GM21528 (cell line): Measurements from ENCODE around the gene SAMD8.

Experiments used
- ATAC-seq: cut with Tn5 transposase; IDR thresholded peaks from one replicate; pipeline ENCODE4 v1.9.1; 2021; ENCODE audit warnings: mild to moderate bottlenecking, moderate library complexity; ENCODE audit not compliant: unreplicated experiment, low FRiP score

SAMD8 gene

DNA sequence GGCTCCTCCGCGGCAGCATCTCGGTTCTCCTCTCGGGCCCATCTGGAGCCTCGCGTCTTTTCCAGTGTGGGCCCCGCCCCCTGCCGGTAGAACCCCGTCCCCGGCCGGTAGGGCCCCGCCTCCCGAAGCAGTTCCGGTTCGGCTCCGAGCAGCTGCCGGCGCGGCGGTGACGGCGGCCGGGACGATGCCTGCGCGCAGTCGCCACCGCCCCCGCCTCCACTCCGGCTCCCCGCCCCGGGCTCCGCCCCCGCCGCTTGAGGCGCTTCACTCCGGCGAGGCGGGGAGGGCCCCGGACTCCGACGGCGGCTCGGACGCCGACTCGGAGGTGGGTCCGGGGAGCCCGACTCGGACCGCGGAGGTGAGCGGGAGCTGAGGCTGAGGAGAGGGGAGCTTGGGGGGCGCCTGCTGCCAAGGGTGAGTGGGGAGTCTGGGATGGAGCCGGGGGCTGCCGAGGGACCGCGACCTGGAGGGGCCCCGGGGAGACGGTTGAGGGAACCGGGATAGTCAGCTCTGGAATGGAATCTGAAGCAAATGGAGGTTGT, at the start of gene SAMD8:
Gene SAMD8, plus strand, starts transcription at position 292 of the 542 bp plus-strand sequence. CDS start 38,873 bp downstream, outside the sequence.
- peak; percentile 84 for ATAC-seq

DNA sequence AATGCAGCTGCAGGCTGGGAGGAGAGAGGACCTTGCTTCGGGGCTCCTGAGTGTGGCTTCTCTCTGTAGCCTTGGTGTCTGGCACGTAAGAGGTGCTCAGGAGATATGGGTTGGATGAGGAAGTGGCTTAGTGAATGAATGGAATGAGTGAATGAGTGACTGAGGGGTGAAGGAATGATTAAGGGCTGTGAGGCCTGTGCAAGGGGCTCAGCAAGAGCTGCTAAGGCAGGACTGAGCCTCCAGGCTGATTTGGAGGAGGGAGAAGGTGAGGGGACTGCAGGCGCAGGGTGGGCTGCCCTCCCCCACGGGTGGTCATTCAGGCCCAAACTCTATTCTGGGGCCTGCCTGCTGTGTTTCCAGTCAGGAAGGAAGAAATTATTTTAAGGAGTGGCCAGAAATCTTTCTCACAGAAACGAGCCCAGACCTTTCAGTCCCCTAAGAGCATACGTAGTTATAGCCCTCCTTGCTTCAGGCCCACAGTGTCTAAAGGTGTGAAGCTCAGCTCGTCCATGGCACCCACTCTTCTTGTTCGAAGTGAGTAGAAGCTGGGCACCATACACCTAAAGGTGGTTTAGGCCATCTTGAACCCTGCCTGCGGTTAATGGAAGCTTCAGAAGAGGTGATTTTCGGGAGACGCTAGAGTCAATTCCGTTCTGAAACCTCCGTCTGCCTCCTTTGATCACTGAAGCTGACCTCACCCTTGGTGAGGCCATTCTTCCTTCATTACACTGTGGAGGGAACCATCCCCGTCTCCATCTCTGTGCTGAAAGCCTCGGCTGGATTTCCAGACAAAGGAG, 49.5 kb upstream of the SAMD8 start:
- no peak for ATAC-seq

DNA sequence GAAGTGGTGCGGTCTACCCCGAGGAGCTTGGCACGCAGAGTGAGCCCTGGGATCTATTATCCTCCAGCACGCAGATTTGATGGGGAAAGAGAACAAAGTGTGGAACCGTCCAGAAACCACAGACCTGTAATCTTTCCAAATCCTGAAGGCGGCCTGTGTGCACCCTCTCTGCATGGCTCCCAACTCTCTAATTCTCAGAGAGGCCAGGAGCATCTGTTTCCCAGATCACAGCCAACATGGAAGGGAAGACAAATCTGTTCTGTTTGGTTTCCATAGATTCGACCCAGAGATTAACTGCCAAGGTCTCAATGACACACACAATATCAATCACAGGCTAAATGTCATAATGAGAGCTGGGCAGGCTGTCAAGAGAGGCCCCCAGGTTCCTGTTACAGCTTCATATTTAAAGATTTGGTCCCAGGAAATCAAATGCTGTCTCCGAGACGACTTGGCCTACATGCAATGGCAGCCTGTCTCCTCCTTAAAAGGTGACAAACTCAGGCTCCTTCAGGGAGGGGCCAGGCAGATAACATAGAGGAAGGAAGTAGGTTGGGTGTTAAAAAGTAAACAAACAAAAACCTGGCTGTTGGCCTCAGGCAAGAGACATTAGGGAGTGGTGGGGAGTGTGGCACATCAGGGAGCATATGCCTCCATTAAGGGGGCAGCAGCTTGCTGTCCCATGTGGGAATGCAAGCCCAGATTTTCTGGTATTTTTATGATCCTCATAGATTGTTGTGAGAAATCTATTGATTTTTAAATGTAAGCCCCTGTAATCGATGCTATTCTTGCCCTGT, 48.8 kb upstream of the SAMD8 start:
- ATAC-seq: no peak

DNA sequence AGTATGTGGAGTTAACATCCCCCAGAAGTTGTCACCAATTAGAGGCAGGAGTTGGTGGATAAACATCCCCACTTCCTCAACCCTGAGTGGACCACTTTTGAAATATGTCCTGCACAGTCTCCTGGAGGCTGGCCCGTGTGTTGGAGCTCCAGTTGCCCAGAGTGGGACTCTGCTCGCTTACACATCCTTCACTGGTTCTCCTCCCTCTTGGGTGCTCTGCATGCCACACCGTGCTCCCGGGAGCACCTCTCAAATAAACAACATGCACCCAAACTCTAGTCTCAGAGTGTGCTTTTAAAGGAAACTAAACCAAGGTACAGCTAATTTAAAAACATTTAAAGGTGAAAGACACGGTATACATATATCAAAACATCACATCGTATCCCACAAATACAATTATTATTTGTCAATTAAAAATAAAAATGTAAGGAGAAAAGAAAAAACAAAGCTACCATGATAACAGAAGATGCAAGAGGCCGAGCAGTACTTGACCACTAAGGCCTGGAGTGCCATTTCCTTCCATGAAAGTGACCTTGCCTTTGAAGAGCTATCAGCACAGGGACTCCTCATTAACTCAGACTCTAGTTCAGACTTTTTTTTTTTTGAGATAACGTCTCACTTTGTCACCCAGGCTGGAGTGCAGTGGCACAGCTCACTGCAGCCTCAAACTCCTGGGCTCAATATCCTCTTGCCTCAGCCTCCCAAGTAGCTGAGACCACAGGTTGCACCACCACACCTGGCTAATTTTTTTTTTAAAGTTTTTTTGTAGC, 47.8 kb upstream of the SAMD8 start:
- no peak for ATAC-seq

DNA sequence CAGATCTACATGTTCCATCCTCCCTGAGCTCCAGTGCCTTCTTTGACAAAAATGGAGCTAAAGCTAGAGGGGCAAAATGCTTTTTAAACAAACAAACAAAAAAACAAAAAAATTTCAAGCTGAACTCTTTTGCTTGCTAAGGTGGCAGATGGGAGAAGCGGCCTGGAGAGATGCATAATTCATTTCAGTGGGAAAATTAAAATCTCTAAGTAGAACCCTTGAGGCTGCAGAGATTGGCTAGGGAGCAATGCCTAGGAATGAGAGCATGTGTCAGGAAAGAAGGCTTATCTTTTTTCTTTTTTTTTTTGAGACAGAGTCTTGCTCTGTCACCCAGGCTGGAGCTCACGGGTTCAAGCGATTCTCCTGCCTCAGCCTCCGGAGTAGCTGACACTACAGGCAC, 46.4 kb upstream of the SAMD8 start:
- ATAC-seq: no peak

DNA sequence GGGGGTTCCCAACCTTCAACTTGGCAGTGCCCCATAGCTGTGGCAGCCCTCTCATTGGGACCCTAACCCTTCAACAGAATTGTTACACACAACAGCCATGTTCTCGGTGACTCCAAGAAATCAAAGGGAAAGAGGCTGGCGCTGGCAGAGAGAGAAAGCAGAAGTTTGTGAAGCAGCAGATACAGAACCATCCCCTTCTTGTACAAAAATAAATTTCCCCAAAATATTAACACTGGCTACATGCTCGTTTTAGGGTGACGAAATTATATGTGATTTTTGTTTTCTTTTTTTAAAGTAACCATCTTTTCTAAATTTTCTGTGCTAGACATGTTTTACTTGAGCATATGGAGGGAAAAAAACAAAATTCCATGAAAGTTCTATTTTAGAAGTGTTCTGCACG, 45.2 kb upstream of the SAMD8 start:
- ATAC-seq: no peak

DNA sequence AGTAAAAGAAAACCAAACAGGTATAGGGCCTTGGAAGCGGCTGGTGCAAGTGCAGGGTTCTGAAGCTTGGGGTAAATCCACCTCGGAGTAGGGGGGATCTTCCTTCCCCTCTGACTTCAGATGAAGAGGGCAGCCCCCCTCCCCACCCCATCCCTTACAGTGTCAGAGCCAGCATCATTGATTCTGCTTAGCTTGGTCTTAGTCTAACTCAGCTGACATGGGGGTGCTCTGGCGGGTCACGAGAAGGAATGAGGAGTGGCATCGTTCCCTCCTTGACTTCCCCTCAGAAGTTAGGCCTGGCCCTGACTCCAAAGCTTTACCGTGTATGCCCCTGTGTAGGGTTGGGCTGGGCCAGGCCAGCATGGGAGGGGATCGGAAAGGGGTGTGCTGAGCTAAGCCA, 44.2 kb upstream of the SAMD8 start:
- ATAC-seq: no peak

DNA sequence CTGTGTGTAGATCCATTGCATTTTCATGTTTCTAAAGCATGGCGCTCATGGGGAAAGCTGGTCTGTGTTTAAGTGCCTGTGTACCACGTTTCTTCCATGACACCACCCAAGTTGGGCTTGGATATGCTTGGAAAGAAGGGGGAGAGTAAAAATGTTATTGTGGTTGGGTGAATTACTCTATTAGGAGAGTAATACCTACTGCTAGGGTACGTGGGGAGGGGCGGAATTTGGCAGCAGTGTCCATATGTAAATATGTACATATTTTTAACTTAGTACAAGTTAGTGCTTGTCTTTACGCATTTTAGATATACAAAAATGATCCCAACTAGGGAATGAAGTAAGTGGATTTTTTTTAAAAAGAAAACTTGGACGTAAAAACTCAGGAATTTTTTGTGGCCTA, 42.9 kb upstream of the SAMD8 start:
- no peak for ATAC-seq

DNA sequence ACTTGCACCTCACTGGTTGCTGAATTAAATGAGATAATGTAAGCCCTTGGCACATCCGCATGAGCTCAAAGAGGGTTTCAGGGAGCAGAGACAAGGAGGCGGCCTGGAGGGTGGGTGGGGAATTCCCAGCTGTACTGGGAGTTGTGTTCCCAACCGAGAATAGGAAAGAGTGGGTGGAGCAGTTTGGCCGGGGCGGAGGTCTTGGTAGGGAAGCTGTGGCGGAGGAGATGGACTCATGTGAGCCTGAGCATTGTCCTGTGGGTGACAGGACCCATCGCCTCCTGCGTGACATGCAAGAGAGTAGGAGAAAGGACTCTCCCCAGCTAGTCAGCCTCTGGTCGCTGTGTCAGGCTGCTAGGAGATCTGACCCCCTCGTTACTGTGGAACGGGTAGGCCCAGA, 41.0 kb upstream of the SAMD8 start:
- no peak for ATAC-seq

DNA sequence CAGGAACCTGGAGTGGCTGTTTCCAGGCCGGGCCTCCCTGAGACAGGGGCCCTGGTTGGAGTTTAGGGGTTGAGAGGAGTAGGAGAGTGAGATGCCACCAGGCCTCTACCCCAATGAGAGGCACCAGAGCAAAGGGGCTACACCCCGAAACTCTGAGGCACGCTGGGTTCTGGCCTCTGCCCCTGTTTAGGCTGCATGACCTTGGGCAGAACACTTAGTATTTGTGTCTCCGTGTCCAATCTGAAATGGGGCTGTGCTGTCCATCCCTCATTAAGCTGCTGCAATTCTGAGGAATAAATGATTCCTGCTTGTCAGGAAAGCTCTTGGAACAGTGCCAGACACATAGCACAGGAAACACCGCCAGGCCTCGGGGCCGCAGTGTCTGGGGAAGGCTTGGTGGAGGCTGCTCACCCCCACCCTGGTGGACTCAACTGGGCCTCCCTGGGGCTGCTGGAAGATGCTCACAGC, 40.5 kb upstream of the SAMD8 start:
- no peak for ATAC-seq

DNA sequence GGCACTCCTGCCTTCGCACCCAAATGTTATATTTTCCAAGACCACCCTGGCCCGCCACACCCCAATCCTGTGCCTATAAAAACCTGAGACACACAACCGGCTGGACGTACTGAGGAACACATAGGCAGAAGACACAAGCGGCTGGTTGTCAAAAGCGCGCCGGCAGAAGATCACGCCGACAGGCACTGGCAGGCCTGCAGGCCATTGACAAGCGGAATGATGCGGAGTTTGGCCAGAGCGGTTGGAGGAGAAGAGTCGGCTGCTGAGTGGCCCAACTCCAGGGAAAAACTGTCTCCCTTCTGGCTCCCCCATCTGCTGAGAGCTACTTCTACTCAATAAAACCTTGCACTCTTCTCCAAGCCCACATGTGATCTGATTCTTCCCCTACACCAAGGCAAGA, 39.7 kb upstream of the SAMD8 start:
- no peak for ATAC-seq

DNA sequence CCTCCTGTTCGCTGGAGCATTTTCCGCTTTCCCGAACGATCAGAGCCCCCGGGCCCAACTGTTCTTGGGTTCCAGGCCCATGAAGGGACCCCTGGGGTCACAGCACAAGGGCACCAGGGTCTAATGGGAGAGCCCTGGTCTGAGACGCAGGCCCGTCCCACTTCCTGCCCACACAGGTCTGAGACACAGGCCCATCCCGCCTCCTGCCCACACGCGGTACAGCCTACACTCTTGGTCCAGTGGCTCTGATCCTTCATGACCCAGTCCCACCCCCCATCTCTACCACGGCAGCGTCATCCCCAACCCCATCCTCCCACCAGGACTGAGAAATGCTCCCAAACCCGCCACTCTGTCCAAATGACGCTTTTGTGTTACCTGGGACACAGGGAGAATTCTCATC, 38.7 kb upstream of the SAMD8 start:
- ATAC-seq: no peak

DNA sequence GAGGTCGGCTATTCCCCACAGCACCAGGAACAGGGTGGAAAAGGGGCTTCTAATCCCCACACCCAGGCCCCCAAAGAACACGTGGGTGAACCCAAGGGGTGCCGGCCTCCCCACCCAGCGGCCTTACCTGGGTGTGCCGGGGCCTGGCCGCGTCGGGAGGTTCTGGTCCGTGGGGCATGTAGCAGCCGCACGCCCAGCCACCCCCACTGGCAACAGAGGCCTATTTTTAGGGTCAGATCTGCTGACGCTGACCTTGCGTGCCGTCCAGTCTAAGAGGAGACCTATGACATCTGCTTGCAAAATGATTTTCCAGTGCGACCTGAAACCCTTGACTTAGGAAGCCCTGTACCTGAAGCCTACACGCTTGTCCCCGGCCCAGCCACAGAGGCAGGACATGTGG, 38.0 kb upstream of the SAMD8 start:
- no peak for ATAC-seq

DNA sequence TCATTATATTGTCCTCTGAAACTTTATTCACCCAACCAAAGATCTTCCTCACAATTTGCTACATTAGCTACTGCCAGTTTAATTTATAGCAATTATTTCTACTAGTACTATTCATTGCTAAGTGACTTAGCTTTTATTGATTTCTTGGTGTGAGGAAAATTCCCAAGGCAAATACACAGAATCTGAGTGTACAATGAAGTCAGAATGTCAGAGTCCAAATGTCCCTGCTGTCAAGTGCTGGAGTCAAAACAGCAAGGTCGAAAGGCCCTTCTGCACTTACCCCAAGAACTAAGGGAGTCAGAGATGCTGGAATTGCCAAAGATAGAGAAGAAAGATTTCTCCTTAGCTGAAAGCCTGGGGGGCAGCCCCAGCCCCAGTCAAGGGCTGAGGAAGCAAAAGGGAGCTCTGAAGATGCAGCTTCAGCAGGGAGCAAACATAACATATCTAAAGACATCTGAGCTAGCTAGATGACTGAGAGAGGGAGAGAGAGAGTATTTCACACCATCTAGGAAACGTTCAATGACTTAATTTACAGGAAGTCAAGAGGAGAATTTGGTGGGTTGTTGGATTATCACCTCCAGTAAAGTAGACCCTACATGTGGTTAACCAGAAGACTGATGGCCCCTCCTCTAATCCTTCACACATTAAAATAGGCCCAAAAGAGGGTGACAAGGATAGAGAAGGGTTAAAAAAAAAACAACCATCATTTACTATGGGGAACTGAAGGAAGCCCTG, 36.6 kb upstream of the SAMD8 start:
- ATAC-seq: no peak

DNA sequence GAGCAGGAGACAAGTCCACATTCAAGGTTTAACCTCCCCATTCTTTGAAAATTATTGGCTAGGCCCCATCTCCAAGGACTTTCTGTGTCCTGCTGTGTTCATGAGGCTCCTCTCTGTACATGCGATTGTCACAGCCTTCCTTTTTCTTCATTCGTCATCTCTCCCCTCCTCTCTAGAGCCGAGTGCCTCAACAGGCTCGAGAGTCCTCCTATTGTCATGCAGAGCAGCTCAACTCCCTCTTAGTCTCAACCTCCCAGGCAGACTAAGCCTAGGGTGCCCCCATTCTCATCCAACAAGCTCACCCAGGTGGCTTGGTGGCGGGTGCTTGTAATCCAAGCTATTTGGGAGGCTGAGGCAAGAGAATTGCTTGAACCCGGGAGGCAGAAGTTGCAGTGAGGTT, 35.1 kb upstream of the SAMD8 start:
- no peak for ATAC-seq

DNA sequence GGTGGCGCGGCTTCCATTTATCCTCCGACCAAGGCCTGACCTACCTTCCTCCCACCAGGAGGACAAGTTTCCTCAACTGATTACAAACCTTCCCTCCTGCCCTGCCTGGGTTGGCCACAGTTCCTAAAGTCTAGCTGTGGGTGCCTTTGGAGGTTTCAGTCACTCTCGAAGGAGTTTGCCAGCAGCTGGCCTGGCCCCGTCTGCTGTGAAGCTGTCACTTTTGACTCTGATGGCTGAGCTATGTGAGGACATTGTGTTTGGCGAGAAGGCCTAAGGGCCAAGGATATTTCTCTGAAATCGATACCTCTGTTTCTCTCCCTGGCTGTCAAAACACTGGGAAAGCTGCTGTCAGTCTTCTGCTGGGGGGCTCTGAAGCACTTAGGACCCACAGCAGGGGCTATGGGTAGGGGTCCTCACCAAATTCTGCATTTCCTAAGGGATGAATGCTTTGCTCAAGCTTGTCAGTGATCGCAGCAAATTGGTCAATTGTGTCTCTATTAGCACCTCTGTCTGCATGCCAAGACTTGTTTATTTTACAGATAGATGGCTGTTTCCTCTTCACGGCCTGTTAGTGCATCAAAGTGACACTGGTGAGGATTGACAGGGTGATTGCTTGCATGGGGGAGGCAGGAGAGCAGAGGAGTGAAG, 31.9 kb upstream of the SAMD8 start:
- no peak for ATAC-seq

DNA sequence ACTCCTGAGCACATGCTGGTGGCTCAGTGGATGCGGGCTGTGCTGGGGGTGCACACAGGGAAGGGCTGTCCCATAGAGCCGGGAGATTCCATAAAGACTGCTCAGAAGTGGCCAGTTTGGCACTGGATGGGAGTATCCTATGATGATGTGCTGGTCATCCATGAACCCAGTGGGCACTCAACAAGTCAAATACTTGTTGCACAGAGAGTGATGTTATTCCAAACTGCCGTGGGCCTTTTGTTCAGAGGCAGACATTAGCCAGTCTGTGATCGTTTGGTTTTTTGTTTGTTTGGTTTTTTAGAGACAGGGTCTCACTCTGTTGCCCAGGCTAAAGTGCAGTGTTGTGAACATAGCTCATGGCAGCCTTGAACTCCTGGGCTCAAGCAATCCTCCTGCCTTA, 30.9 kb upstream of the SAMD8 start:
- ATAC-seq: no peak

DNA sequence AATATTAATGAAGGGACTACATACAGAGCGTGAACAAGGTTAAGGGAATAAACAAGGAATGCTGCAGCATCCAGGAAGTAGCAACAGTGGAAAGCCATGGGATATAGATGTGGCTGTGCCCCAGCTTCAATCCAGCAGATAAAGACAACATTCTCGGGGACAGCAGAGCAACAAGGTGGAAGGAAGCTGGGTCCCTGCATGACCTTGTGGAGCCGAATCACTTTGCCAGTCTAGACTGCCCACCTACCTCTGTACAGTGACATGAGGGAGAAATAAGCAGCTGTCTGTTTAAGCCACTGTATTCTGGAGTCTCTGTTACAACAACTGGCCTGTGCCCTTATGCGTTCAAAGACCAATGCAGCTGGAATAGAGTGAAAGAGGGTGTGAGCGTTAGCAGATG, 30.1 kb upstream of the SAMD8 start:
- ATAC-seq: no peak

DNA sequence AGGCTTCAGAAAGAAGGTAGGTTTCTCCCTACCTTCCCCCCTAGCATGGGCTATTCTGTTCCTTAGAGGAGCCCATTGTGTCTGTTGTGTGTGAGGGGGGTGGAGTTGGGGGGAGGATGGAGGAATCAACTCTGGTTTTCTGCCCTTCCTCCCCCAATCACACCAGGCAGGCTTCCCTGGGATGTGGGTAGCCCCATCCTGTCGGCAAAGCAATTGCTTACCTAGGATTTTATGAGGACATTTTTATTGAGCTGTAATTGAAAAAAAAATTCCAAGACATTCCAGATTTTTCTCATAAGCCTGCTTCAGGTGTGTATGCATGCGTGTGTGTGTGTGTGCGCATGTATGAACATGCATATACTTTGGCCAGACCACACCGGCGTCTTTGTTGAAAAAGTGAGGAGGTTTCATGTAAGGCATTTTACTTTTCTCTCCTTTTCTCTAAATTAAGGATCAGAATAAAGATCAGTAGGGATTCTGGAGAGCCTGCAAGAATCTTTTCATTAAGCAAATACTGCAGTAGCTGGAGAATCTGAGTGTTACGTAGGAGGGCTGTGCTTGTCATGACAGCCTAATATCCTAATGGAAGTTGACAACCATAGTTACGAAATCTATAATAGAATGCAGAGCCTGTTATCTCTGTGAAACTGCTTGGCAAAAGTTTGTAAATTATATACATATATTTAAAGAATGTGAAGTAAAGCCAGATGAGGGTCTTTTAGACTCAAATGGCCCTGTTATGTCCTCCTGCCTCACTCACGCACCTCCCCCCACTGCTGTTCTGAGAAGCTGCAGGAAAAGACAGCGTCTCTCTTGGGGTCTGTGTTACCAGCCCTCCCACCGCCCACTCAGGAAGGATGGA, 27.3 kb upstream of the SAMD8 start:
- ATAC-seq: no peak
